HepG2 (cell line): Measurements from ENCODE around the gene PLEKHH3. TPM values are rescaled to one million over a fixed set of nuclear protein-coding genes. Genes with fewer than 3 reads are reported as not detected.

Experiments
- ELK4 ChIP-seq: sonication (generic); formaldehyde crosslinking; IDR thresholded peaks from 2 replicates; pipeline ENCODE4 v1.9.0; 2021; ENCODE audit warnings: missing genetic modification reagents, borderline replicate concordance
- IKZF4 ChIP-seq: sonication (generic); formaldehyde crosslinking; IDR thresholded peaks from 2 replicates; pipeline ENCODE4 v1.5.1; 2020; ENCODE audit warnings: borderline replicate concordance, mild to moderate bottlenecking, low read depth, missing genetic modification reagents; ENCODE audit errors: not compliant biosample characterization
- IRF1 ChIP-seq: sonication (generic); formaldehyde crosslinking; IDR thresholded peaks from 2 replicates; pipeline ENCODE4 v1.4.0; 2020; ENCODE audit warnings: low read depth, mild to moderate bottlenecking, missing genetic modification reagents
- KLF15 ChIP-seq: sonication (generic); formaldehyde crosslinking; IDR thresholded peaks from 2 replicates; pipeline ENCODE4 v1.8.1; 2023; ENCODE audit warnings: borderline replicate concordance, mild to moderate bottlenecking, inconsistent platforms, missing genetic modification reagents, mixed read lengths
- MAZ ChIP-seq, 2 experiments: sonication (generic) in 1 of 2; formaldehyde crosslinking in 1 of 2; IDR thresholded peaks; 2 replicates each; pipeline versions ENCODE4 v1.5.0 to v1.6.1; 2012 to 2020; ENCODE audit warnings: low read depth in 2 of 2, mild to moderate bottlenecking in 2 of 2, borderline replicate concordance in 1 of 2, improper control_type of control experiment in 1 of 2, low read length in 1 of 2, missing genetic modification reagents in 1 of 2, moderate library complexity in 1 of 2
- NFE2 ChIP-seq: sonication (generic); formaldehyde crosslinking; IDR thresholded peaks from 2 replicates; pipeline ENCODE4 v1.4.0; 2020; ENCODE audit warnings: missing genetic modification reagents
- PCBP1 ChIP-seq: fragments of 200-400 bp; formaldehyde crosslinking; IDR thresholded peaks from 2 replicates; pipeline ENCODE4 v1.6.1; 2017; ENCODE audit warnings: mild to moderate bottlenecking, low read depth, low read length, borderline replicate concordance
- PRDM10 ChIP-seq: sonication (generic); formaldehyde crosslinking; IDR thresholded peaks from 2 replicates; pipeline ENCODE4 v1.4.0; 2020; ENCODE audit warnings: low read depth, missing genetic modification reagents
- REXO4 ChIP-seq: sonication (generic); formaldehyde crosslinking; IDR thresholded peaks from 2 replicates; pipeline ENCODE4 v1.8.0; 2022; ENCODE audit warnings: missing genetic modification reagents, mild to moderate bottlenecking, borderline replicate concordance
- RORA ChIP-seq: sonication (generic); formaldehyde crosslinking; IDR thresholded peaks from 2 replicates; pipeline ENCODE4 v1.5.0; 2020; ENCODE audit warnings: mild to moderate bottlenecking, missing genetic modification reagents, moderate library complexity
- TGIF2 ChIP-seq: IDR thresholded peaks from 2 replicates; pipeline ENCODE4 v1.6.1; 2016; ENCODE audit warnings: control low read depth, missing compliant biosample characterization
- TP53 ChIP-seq: sonication (generic); formaldehyde crosslinking; conservative IDR thresholded peaks from 2 replicates; pipeline ENCODE4 v1.4.0; 2020; ENCODE audit warnings: missing genetic modification reagents
- XBP1 ChIP-seq: sonication (generic); formaldehyde crosslinking; IDR thresholded peaks from 2 replicates; pipeline ENCODE4 v1.5.0; 2020; ENCODE audit warnings: missing genetic modification reagents
- ZBTB25 ChIP-seq: IDR thresholded peaks from 2 replicates; pipeline ENCODE4 v1.6.1; 2018; ENCODE audit warnings: missing genetic modification reagents
- ZNF124 ChIP-seq: sonication (generic); formaldehyde crosslinking; IDR thresholded peaks from 2 replicates; pipeline ENCODE4 v1.4.0; 2020; ENCODE audit warnings: missing genetic modification reagents
- ZNF292 ChIP-seq: sonication (generic); formaldehyde crosslinking; IDR thresholded peaks from 2 replicates; pipeline ENCODE4 v1.8.1; 2022; ENCODE audit warnings: mild to moderate bottlenecking, low read depth, missing genetic modification reagents, borderline replicate concordance
- ZNF383 ChIP-seq: sonication (generic); formaldehyde crosslinking; IDR thresholded peaks from 2 replicates; pipeline ENCODE4 v1.4.0; 2020; ENCODE audit warnings: missing genetic modification reagents, mild to moderate bottlenecking, borderline replicate concordance
- ZNF577 ChIP-seq: sonication (generic); formaldehyde crosslinking; IDR thresholded peaks from 2 replicates; pipeline ENCODE4 v1.4.0; 2020; ENCODE audit warnings: mild to moderate bottlenecking, low read depth, missing genetic modification reagents, borderline replicate concordance
- ZNF703 ChIP-seq: sonication (generic); formaldehyde crosslinking; IDR thresholded peaks from 2 replicates; pipeline ENCODE4 v1.5.1; 2020; ENCODE audit warnings: missing genetic modification reagents, mild to moderate bottlenecking, moderate library complexity, borderline replicate concordance
- ZNF775 ChIP-seq: sonication (generic); formaldehyde crosslinking; IDR thresholded peaks from 2 replicates; pipeline ENCODE4 v1.4.0; 2020; ENCODE audit warnings: missing genetic modification reagents, mild to moderate bottlenecking, moderate library complexity, borderline replicate concordance
- ZNF780A ChIP-seq: sonication (generic); formaldehyde crosslinking; IDR thresholded peaks from 2 replicates; pipeline ENCODE4 v1.8.0; 2022; ENCODE audit warnings: mild to moderate bottlenecking, missing genetic modification reagents, moderate library complexity
- polyA plus RNA-seq, 8 experiments: library from polyadenylated mRNA; depleted of rRNA in 3 of 8; stranded (reverse) in 7 of 8; unstranded in 1 of 8; fragments of >200 nt; fragmentation: Illumina TruSeq in 4 of 8; extraction: Trizol in 4 of 8; gene quantifications; 2 replicates each; pipeline versions ENCODE4 v1.2.1 to v1.2.3, GENCODE V29; 2011 to 2016; ENCODE audit warnings: low read depth in 4 of 8, missing spikeins in 1 of 8, mixed read lengths in 1 of 8; ENCODE audit not compliant: insufficient read depth in 1 of 8
- total RNA-seq, 5 experiments: library from RNA; depleted of rRNA; stranded (reverse); fragments of >200 nt; fragmentation: Illumina TruSeq; extraction: Trizol; gene quantifications; 2 replicates each; pipeline ENCODE4 v1.2.3, GENCODE V29; 2016; ENCODE audit warnings: low read depth in 1 of 5

PLEKHH3 gene
- total and polyA plus RNA-seq, 2 of the 13 experiments (the other 11 are each of a cell fraction or from before 2014, with no cell fraction given), result 6.0 to 19.9 TPM

GRCh38 chr17:42618442-42619150 is 58.2 kb downstream of the PLEKHH3 start (continued):
- TF ChIP-seq PRDM10 (CRISPR knock-in tag) (no peak), ZNF780A (CRISPR knock-in tag) (no peak), IKZF4 (CRISPR knock-in tag) (no peak), ZNF775 (no peak), ZBTB25 (peak; percentile 81), ZNF703 (CRISPR knock-in tag) (no peak), TP53 (CRISPR knock-in tag) (no peak), XBP1 (CRISPR knock-in tag) (no peak), ZNF577 (CRISPR knock-in tag) (no peak), ELK4 (CRISPR knock-in tag) (no peak), REXO4 (no peak), ZNF383 (CRISPR knock-in tag) (no peak), ZNF124 (CRISPR knock-in tag) (peak; percentile 83; the same call in 1 of the 2 replicates), IRF1 (CRISPR knock-in tag) (no peak), TGIF2 (CRISPR knock-in tag) (peak; percentile 62), RORA (CRISPR knock-in tag) (no peak), ZNF292 (no peak; the same call in 1 of the 2 replicates), NFE2 (CRISPR knock-in tag) (no peak), PCBP1 (no peak), MAZ (IDR thresholded peaks at IDR 0.05; ENCODE audit: borderline replicate concordance, low read depth, low read length) (peak; percentile 60; the same call in 1 of the 2 replicates), MAZ (CRISPR knock-in tag; IDR thresholded peaks at IDR 0.05; ENCODE audit: low read depth) (no peak), KLF15 (CRISPR knock-in tag) (no peak)
